Adrenal gland (tissue), 5 donors: ENCODE data around the gene TPSD1.

Experiments
- POLR2A ChIP-seq, 2 donors: fragments of 450-650 bp; IDR thresholded peaks; one replicate each; pipeline ENCODE4 v1.6.1; 2017; ENCODE audit warnings: antibody characterized with exemption in 2 of 2, mild to moderate bottlenecking in 2 of 2, moderate library complexity in 1 of 2
- TF ChIP-seq, protein P1 (sequence below), 6 experiments: fragments of 450-650 bp in 4 of 6; fragments of 200-600 bp in 2 of 6; sonication (generic) in 1 of 6; IDR thresholded peaks; 1 replicate in 5 of 6; 2 replicates in 1 of 6; pipeline versions ENCODE4 v1.5.1 to v1.8.0; 2016 to 2021; ENCODE audit warnings: antibody characterized with exemption in 6 of 6, mild to moderate bottlenecking in 2 of 6, moderate library complexity in 1 of 6
- donor health status: DM: no; HTN: no; CAD: no.

DNA sequence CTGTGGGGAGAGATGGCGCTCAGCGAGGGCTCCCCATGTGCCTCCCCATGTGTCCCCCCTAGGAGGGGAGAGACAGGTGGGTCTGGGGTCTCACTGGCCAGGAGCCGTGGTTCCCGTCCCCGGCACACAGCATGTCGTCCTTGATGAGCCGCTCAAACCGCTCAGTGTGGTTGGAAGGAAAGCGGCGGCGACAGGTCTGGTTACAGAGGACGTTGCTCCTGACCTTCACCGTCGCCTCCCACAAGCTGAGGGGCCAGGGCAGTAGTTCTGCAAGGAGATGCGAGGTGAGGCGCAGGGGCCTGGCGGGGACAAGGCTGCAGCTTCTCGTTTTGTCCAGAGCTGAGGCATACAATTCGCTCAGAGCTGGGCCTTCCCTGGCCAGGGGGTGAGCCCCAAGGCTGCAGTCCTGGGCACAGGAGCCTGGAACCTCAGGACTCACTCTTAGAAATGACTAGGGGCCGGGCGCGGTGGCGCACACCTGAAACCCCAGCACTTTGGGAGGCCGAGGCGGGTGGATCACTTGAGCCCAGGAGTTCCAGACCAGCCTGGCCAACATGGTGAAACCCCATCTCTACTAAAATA lies 30.7 kb downstream of the TPSD1 start:
- TF ChIP-seq POLR2A (IDR thresholded peaks at IDR 0.05): no peak
- TF ChIP-seq, protein P1, sequence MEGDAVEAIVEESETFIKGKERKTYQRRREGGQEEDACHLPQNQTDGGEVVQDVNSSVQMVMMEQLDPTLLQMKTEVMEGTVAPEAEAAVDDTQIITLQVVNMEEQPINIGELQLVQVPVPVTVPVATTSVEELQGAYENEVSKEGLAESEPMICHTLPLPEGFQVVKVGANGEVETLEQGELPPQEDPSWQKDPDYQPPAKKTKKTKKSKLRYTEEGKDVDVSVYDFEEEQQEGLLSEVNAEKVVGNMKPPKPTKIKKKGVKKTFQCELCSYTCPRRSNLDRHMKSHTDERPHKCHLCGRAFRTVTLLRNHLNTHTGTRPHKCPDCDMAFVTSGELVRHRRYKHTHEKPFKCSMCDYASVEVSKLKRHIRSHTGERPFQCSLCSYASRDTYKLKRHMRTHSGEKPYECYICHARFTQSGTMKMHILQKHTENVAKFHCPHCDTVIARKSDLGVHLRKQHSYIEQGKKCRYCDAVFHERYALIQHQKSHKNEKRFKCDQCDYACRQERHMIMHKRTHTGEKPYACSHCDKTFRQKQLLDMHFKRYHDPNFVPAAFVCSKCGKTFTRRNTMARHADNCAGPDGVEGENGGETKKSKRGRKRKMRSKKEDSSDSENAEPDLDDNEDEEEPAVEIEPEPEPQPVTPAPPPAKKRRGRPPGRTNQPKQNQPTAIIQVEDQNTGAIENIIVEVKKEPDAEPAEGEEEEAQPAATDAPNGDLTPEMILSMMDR (IDR thresholded peaks at IDR 0.05): no peak
